RWPE2 (cell line): ENCODE measurements around the gene LIPN.

ENCODE experiments used
- ATAC-seq: fragments of 200-7000 bp; cut with Tn5 transposase; 3 replicates; pipeline ENCODE4 v1.9.1; 2021; ENCODE audit warnings: low read depth
- DNase-seq: peaks from one replicate; pipeline ENCODE4 v3.0.0-alpha.2; 2020; ENCODE audit warnings: low spot score
- H3K27ac ChIP-seq: fragments of 450-650 bp; 2 replicates; pipeline ENCODE4 v1.5.1; 2017; ENCODE audit warnings: mild to moderate bottlenecking; ENCODE audit not compliant: poor library complexity, severe bottlenecking
- H3K27me3 ChIP-seq: fragments of 250-450 bp; sonication (Bioruptor Pico); 2 replicates; pipeline ENCODE4 v1.5.1; 2021; ENCODE audit warnings: mild to moderate bottlenecking, moderate library complexity; ENCODE audit not compliant: insufficient read depth, poor library complexity, severe bottlenecking
- H3K36me3 ChIP-seq: fragments of 250-450 bp; sonication (Bioruptor Pico); 2 replicates; pipeline ENCODE4 v1.5.1; 2020; ENCODE audit warnings: low read depth, mild to moderate bottlenecking, moderate library complexity
- H3K4me1 ChIP-seq: fragments of 250-450 bp; sonication (Bioruptor Pico); 2 replicates; pipeline ENCODE4 v1.5.1; 2021; ENCODE audit warnings: mild to moderate bottlenecking, moderate library complexity; ENCODE audit not compliant: insufficient read depth, poor library complexity, severe bottlenecking
- H3K4me3 ChIP-seq: fragments of 250-450 bp; sonication (Bioruptor Pico); 2 replicates; pipeline ENCODE4 v1.5.1; 2021; ENCODE audit warnings: mild to moderate bottlenecking, moderate library complexity; ENCODE audit not compliant: severe bottlenecking
- H3K9me3 ChIP-seq: fragments of 250-450 bp; sonication (Bioruptor Pico); 2 replicates; pipeline ENCODE4 v1.5.1; 2021; ENCODE audit warnings: mild to moderate bottlenecking, moderate library complexity; ENCODE audit not compliant: severe bottlenecking
- CTCF ChIP-seq: fragments of 450-650 bp; IDR thresholded peaks from one replicate; pipeline ENCODE4 v1.5.1; 2017; ENCODE audit warnings: mild to moderate bottlenecking, moderate library complexity; ENCODE audit not compliant: poor library complexity, severe bottlenecking

LIPN gene

DNA sequence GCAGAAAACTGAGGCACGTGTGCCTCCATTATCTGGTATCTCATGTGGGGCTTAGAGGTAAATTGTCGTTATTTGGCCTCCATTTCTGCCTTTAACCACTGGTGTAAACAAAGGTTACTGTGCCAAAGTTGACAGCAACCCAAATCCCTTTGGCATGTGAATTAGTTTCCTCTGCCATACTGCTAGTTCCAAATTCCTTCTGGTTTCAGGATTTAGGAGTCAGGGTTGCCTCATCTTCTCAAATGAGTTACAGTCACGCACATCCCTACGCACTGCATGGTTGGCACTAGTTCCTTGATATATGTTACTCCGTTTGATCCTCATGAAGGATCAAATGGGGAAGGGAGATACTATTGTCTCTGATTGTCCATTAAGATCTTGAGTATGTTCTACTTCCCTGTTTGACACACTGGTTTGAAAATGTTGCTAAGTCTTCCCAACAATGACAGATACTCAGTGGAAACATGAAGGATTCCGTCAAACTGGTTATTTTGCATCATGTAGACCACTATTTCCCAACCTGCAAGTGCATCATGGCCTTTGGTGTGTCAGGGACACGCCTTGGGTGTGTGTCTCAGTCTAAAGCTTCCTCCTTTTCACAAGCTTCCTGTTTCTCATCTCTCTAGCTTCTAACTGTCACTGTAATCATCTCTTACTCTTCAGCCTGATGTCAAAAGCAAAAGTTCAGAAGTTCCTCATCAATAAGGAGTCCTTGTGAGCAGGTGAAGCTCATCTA, at the start of gene LIPN:
TSS of gene LIPN (plus strand) at position 655 of the 736 bp plus-strand sequence. CDS start 1,386 bp downstream, outside the sequence.
- ATAC-seq (no peak), DNase-seq (no peak)
- H3K27ac ChIP-seq, result no peak within 1 kb of the TSS
- H3K27me3 ChIP-seq, result no peaks in the 10 kb centered on the region
- H3K4me1 ChIP-seq, result no peaks in the 10 kb centered on the region
- no peaks in the 10 kb centered on the region for H3K9me3 ChIP-seq
- no peak within 1 kb of the TSS for H3K4me3 ChIP-seq
- no peak for TF ChIP-seq CTCF
- no peaks in the 10 kb centered on the region for H3K36me3 ChIP-seq

- H3K4me1 ChIP-seq, result no peaks in the 10 kb centered on the region
- no peaks in the 10 kb centered on the region for H3K36me3 ChIP-seq
- TF ChIP-seq CTCF, result no peak
- H3K27me3 ChIP-seq, result no peaks in the 10 kb centered on the region
- DNase-seq (no peak), ATAC-seq (no peak)
- no peak overlapping the region for H3K4me3 ChIP-seq
- no peaks in the 10 kb centered on the region for H3K9me3 ChIP-seq
- H3K27ac ChIP-seq, result no peak overlapping the region
These were observed 44.3 kb upstream of the LIPN start for GRCh38 chr10:88715517-88715916.

GRCh38 chr10:88721392-88721791, 38.4 kb upstream of the LIPN start:
- ATAC-seq (no peak), DNase-seq (no peak)
- Histone ChIP-seq H3K4me3 (no peak overlapping the region), H3K27me3 (no peaks in the 10 kb centered on the region), H3K4me1 (no peaks in the 10 kb centered on the region), H3K27ac (no peak overlapping the region), H3K9me3 (no peaks in the 10 kb centered on the region), H3K36me3 (no peaks in the 10 kb centered on the region)
- TF ChIP-seq CTCF, result no peak

GRCh38 chr10:88725798-88726197, 34.0 kb upstream of the LIPN start:
- DNase-seq (no peak), ATAC-seq (no peak)
- H3K9me3 ChIP-seq, result no peaks in the 10 kb centered on the region
- H3K27me3 ChIP-seq, result no peaks in the 10 kb centered on the region
- TF ChIP-seq CTCF, result no peak
- H3K4me1 ChIP-seq, result no peaks in the 10 kb centered on the region
- no peak overlapping the region for H3K27ac ChIP-seq
- no peak overlapping the region for H3K4me3 ChIP-seq
- no peaks in the 10 kb centered on the region for H3K36me3 ChIP-seq

- no peaks in the 10 kb centered on the region for H3K36me3 ChIP-seq
- DNase-seq (no peak), ATAC-seq (no peak)
- no peaks in the 10 kb centered on the region for H3K27me3 ChIP-seq
- TF ChIP-seq CTCF, result no peak
- no peak overlapping the region for H3K27ac ChIP-seq
- H3K4me1 ChIP-seq, result no peaks in the 10 kb centered on the region
- no peaks in the 10 kb centered on the region for H3K9me3 ChIP-seq
- H3K4me3 ChIP-seq, result no peak overlapping the region
These were observed 31.6 kb upstream of the LIPN start for GRCh38 chr10:88728107-88728763.
